IPS-20b (cell line): ENCODE measurements around the gene KLHL21.

Source experiments
- H3K27ac ChIP-seq: one replicate; pipeline ENCODE4 v1.5.1; 2013; ENCODE audit warnings: low read length
- H3K27me3 ChIP-seq: 2 replicates; pipeline ENCODE4 v1.6.1; 2013; ENCODE audit warnings: mild to moderate bottlenecking, low read length, inconsistent platforms; ENCODE audit not compliant: insufficient read depth
- H3K36me3 ChIP-seq: 2 replicates; pipeline ENCODE4 v1.6.1; 2013; ENCODE audit warnings: low read depth, mild to moderate bottlenecking, inconsistent platforms, low read length, moderate library complexity; ENCODE audit not compliant: insufficient read depth
- H3K4me1 ChIP-seq: 2 replicates; pipeline ENCODE4 v1.6.1; 2013; ENCODE audit warnings: mild to moderate bottlenecking, control low read depth, inconsistent platforms, low read length, moderate library complexity; ENCODE audit not compliant: insufficient read depth
- H3K4me3 ChIP-seq: 2 replicates; pipeline ENCODE4 v1.5.1; 2013; ENCODE audit warnings: mild to moderate bottlenecking, low read length, inconsistent platforms
- H3K9ac ChIP-seq: 2 replicates; pipeline ENCODE4 v1.6.1; 2013; ENCODE audit warnings: low read depth, mild to moderate bottlenecking, inconsistent platforms, low read length, moderate library complexity
- H3K9me3 ChIP-seq: 2 replicates; pipeline ENCODE4 v1.6.1; 2013; ENCODE audit warnings: mild to moderate bottlenecking, low read depth, low read length, inconsistent platforms; ENCODE audit not compliant: insufficient read depth

The KLHL21 gene

GRCh38 chr1:6554031-6554906 lies 48.4 kb downstream of the KLHL21 start, which contains the start of gene NOL9:
Gene NOL9, minus strand, starts transcription at chr1:6554513. Its CDS starts 11 bp downstream, at chr1:6554502.
- Histone ChIP-seq H3K27ac (no peak within 1 kb of the TSS), H3K4me3 (peak within 1 kb of the TSS; percentile 91), H3K4me1 (peaks cover 8% of the 10 kb centered on the region; the same call in 1 of the 2 replicates), H3K27me3 (no peaks in the 10 kb centered on the region), H3K9me3 (no peaks in the 10 kb centered on the region), H3K36me3 (peaks cover 12% of the 10 kb centered on the region), H3K9ac (peak within 1 kb of the TSS; percentile 92)

GRCh38 chr1:6547301-6547700 lies 55.4 kb downstream of the KLHL21 start:
- Histone ChIP-seq H3K36me3 (peaks cover 70% of the 10 kb centered on the region), H3K27ac (no peak overlapping the region)

GRCh38 chr1:6546326-6546725 lies 56.3 kb downstream of the KLHL21 start:
- Histone ChIP-seq H3K9ac (no peak overlapping the region; the same call in 1 of the 2 replicates), H3K27me3 (no peaks in the 10 kb centered on the region), H3K4me1 (no peaks in the 10 kb centered on the region), H3K4me3 (no peak overlapping the region), H3K36me3 (peaks cover 77% of the 10 kb centered on the region), H3K9me3 (no peaks in the 10 kb centered on the region), H3K27ac (no peak overlapping the region)

More at GRCh38 chr1:6547301-6547700, 55.4 kb downstream of the KLHL21 start:
- H3K27me3 ChIP-seq: no peaks in the 10 kb centered on the region
- H3K9me3 ChIP-seq: no peaks in the 10 kb centered on the region
- no peaks in the 10 kb centered on the region for H3K4me1 ChIP-seq
- no peak overlapping the region for H3K9ac ChIP-seq
- H3K4me3 ChIP-seq: no peak overlapping the region

GRCh38 chr1:6545276-6546112 lies 57.2 kb downstream of the KLHL21 start:
- H3K4me3 ChIP-seq: no peak overlapping the region
- H3K4me1 ChIP-seq: no peaks in the 10 kb centered on the region
- no peak overlapping the region for H3K27ac ChIP-seq
- no peak overlapping the region for H3K9ac ChIP-seq
- peaks cover 84% of the 10 kb centered on the region for H3K36me3 ChIP-seq
- no peaks in the 10 kb centered on the region for H3K27me3 ChIP-seq
- no peaks in the 10 kb centered on the region for H3K9me3 ChIP-seq

GRCh38 chr1:6544831-6545230 lies 57.8 kb downstream of the KLHL21 start:
- H3K27me3 ChIP-seq: no peaks in the 10 kb centered on the region
- H3K27ac ChIP-seq: no peak overlapping the region
- no peak overlapping the region for H3K4me3 ChIP-seq
- H3K9ac ChIP-seq: no peak overlapping the region
- no peaks in the 10 kb centered on the region for H3K9me3 ChIP-seq
- no peaks in the 10 kb centered on the region for H3K4me1 ChIP-seq
- peaks cover 80% of the 10 kb centered on the region for H3K36me3 ChIP-seq
